VCaP (cell line): Measurements from ENCODE around the gene NKAIN2.

Experiments
- H3K27ac ChIP-seq: fragments of 450-650 bp; 2 replicates; pipeline ENCODE4 v1.5.1; 2017
- TF ChIP-seq, protein P1 (sequence below): fragments of 450-650 bp; conservative IDR thresholded peaks from 2 replicates; pipeline ENCODE4 v1.5.1; 2017; ENCODE audit warnings: mild to moderate bottlenecking, moderate library complexity

The NKAIN2 gene

DNA sequence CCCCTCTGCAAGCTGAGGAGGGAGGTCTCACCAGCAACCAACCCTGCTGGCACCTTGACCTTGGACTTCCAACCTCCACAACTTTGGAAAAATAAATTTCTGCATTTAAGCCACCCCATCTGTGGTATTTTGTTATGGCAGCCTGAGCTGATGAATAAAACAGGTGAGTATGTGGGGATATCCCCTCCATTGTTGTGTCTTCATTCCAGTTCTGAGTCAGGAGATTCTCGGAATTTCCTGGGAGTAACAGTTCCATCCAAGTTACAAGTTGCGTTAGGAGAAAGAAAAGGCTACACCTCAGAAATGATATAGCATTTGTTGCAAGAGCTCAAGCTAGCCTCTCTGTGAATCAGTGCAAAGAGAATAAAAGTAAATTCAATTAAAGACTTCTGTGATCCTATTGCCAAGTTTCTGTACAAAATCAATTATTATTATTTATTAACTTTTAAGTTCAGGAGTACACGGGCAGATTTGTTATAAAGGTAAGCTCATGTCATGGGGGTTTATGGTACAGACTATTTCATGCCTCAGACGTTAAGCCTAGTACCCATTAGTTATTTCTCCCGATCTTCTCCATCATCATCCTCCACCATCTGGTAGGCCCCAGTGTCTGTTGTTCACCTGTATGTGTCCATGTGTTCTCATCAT lies 153.0 kb downstream of the NKAIN2 start:
- no peak overlapping the region for H3K27ac ChIP-seq
- TF ChIP-seq, protein P1, sequence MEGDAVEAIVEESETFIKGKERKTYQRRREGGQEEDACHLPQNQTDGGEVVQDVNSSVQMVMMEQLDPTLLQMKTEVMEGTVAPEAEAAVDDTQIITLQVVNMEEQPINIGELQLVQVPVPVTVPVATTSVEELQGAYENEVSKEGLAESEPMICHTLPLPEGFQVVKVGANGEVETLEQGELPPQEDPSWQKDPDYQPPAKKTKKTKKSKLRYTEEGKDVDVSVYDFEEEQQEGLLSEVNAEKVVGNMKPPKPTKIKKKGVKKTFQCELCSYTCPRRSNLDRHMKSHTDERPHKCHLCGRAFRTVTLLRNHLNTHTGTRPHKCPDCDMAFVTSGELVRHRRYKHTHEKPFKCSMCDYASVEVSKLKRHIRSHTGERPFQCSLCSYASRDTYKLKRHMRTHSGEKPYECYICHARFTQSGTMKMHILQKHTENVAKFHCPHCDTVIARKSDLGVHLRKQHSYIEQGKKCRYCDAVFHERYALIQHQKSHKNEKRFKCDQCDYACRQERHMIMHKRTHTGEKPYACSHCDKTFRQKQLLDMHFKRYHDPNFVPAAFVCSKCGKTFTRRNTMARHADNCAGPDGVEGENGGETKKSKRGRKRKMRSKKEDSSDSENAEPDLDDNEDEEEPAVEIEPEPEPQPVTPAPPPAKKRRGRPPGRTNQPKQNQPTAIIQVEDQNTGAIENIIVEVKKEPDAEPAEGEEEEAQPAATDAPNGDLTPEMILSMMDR: no peak

DNA sequence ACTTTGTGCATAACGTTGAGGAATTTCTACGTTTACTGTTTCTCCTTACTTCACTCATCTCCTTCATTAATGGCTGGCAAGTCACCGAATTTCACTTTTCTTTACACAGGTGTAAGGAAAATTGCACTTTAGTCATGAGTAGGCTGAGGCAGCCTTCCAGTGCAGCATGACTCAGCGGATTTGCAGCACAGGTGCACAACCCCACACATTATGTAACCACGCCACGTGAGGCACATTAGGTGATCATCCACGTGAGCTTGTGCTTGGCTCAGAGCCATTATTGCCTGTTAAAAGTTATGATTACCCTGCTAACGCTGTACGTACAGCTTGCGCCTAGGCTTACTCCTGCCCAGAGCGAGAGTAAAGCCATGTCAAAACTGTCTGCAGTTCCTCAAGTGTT lies 158.8 kb downstream of the NKAIN2 start:
- TF ChIP-seq, protein P1: no peak
- H3K27ac ChIP-seq: no peak overlapping the region

DNA sequence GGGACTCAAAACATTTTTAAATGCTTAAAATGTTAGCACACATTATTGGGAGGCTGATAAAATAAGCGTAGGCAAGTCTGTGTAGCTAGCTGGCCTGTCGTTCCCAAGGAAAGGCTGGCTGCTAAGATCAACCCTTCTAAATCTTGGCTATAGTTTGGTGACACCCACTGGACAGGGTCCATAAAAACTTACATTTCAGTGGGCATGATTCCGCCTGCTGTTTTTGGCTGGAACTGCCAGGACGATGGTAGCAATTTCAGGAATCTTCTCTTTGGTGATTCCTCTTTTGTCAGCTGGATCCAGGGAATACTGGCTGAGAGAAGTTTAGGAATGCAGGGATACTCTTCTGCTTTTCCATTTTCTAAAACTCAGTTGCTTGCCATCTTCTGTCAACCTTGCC lies 162.2 kb downstream of the NKAIN2 start:
- TF ChIP-seq, protein P1: peak; percentile 12; the same call in 1 of the 2 replicates
- no peak overlapping the region for H3K27ac ChIP-seq

DNA sequence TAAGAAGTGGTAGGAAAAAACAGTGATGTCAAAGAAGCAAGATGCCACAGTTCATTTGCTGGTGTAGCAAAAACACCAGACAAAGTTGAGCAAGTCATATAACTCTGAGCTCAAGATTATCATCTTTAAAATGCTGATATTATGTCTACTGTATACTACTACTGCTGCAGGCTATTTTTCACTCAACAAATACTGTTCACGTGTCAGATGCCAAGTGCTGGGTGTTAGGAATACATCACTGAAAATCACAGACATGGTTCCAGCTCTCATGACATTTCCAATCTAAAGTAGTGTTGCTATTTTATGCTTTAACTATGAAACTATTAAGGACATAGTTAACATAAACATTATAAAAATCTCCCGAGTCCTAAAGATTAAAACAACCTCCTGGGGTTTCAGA lies 163.0 kb downstream of the NKAIN2 start:
- H3K27ac ChIP-seq: no peak overlapping the region
- TF ChIP-seq, protein P1: no peak

DNA sequence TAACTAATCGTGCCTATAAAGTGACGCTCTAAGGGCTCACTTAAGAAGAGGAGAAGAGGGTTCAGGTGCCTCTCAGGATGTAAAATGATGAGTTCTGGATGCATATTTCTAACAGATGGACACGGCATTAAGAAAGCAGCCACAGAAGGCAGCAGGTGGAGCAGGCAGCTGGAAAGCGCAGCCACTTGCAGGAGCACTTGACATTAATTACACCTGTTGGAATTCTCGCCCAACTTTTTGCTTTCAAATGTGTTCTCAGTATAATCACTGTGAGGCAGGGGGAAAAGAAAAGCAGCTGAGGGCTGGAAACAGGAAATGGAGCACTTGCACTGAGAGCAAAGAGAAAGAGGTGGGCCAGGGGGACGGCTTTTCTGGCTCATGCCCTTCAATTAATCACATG lies 164.2 kb downstream of the NKAIN2 start:
- TF ChIP-seq, protein P1: no peak
- no peak overlapping the region for H3K27ac ChIP-seq

DNA sequence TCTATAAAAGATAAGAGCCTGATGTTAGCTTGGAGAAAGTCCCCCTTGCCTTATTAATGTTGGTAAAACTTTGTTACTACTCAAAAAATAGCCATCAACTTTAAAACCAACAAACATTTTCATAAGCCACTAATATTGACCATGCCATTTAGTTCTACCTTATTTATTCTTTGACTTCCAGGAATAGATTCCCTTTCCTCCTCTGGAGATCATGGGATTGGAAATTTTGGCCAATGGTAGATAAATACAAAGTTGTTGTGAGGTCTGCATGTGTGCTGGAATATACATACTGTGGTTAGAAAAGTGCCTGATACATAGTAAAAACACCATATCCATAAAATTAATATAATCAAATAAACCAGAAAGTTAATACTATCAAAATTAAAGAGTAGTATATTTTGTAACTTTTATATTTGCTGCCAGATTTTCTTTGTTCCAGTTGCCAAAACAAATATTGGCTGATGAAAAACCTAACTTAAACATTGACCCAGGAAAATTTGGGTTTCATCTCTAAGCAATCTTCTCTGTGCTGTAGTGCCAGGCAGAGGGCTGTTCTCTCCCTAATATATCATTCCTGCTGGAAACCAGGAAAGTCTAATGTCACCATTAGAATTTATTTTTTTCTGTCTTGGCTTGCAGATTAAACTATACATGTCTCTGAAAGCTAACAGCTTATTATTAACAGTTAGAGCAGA lies 169.1 kb downstream of the NKAIN2 start:
- H3K27ac ChIP-seq: no peak overlapping the region
- TF ChIP-seq, protein P1: no peak

DNA sequence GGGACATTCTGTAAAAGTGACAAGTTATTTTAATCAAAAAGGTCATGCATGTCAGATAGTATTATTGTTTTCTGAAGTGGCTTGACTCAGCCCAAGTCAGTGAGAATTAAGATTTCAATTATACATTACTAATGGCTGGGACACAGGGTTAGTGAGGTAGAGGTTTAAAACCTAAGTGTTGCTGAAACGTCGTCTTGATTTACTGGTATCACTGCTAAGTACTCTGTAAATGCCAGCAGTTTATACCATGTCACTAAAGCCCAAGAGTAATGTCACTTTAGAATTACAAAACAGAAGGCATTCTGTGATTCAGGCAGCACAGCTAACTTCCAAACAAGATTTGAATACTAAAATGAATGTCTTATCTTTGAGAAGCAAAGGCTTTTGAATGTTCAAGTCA lies 176.6 kb downstream of the NKAIN2 start:
- TF ChIP-seq, protein P1: no peak
- no peak overlapping the region for H3K27ac ChIP-seq
